GM18502 (cell line): ENCODE measurements around the gene TYMS.

Experiments
- ATAC-seq: cut with Tn5 transposase; IDR thresholded peaks from one replicate; pipeline ENCODE4 v1.9.1; 2021; ENCODE audit warnings: mild to moderate bottlenecking; ENCODE audit not compliant: unreplicated experiment, poor library complexity

Gene TYMS

DNA sequence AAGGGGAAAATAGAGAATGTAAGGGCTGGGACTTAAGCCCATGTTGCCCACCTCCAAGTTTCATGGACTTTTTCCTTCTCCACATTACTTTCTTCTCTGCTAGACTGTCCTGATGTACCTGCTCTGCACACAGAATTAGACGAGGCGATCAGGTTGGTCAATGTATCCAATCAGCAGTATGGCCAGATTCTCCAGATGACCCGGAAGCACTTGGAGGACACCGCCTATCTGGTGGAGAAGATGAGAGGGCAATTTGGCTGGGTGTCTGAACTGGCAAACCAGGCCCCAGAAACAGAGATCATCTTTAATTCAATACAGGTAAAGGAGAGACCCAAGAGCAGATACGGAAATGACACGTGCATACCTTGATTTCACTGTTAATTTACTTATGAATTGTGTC lies 16.2 kb upstream of the TYMS start:
- no peak for ATAC-seq

DNA sequence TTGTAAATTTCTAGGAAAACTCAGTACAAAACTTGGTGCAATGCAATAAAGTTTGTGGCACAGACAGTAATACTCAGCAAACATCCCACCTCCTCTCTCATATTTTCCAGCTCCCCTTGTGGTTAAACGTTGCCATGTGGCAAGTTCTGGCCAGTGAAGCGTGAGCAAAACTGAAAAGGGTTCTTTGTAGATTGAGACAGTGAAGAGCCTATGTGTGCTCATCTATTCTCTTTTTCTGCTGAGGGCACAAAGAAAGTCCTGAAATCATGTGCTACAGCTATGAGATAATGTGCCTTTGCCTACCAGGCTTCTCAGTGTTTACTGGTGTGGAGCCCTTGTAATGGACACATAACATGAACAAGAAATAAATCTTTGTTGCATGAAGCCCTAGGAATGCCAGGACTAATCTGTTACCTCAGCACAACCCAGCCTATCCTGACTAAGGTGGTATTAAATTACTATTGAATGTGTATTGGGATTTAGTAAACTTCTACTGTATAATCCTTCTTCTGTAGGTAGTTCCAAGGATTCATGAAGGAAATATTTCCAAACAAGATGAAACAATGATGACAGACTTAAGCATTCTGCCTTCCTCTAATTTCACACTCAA lies 13.0 kb upstream of the TYMS start:
- ATAC-seq, result no peak

DNA sequence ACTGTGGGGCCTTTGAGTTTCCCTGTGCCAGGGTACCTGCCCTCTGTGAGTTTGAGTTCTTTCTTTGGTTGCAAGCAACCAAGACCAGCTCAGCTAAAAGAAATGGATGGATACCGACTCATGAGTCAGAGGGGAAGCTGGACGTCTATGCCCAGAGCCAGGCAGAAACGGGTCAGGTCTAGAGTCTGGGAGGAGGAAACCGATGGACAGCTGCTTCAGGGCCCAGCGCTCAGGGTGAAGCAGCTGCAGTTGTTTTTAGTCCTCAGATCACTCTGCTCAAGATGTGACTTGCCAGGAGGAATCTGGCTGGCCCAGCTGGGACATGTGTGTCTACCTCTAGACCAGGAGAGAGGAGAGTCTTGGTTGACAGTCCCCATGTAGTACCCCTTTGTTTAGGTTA lies 10.1 kb upstream of the TYMS start:
- no peak for ATAC-seq

DNA sequence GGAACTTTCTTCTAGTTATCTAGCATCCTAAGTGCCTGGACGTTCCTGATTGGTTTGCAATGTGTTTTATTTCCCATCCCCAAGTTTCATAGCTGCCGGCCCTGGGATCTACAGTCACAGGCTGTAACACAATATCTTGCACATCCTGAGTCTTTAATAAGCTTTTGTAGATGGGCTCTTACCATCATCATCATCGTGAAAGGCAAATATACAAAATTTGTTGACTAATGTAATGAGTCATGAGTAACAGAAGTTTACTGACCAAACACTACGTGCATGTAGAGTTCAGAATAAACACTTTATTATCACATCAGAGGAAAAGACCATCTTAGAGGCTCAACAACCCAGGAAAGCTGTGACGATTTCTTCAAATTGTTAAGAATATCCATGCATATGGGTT lies 8.1 kb upstream of the TYMS start:
- no peak for ATAC-seq

DNA sequence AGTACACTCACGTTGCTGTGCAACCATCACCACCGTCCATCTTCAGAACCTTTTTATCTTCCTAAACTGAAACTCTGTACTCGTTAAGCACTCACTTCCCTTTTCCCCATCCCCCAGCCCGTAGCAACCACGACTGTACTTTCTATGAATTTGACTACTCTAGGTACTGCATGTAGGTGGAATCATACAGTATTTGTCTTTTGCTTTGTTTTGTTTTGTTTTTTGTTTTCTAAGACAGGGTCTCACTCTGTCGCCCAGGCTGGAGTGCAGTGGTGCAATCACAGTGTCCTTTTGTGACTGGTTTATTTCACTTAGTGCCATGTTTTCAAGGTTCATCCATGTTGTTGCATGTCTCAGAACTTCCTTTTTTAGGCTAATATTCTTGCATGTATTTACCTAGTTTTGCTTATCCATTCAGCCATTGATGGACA lies 7.0 kb upstream of the TYMS start:
- ATAC-seq, result peak; percentile 98

DNA sequence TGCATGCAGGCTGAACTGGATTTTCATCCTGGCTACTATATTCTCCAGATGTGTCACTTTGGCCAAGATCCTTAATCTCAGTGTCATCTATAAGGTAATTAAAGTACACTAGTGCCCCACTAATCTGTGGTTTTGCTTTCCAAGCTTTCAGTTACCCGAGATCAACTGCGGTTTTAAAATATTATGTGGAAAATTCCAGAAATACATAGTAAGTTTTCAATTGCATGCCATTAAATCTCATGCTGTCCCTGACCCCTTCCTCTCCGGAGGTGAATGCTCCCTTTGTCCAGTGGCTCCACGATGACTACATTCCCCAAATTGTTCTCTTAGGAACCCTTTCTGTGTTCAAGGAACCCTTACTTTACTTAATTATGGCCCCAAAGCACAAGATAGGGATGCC lies 5.3 kb upstream of the TYMS start:
- no peak for ATAC-seq

DNA sequence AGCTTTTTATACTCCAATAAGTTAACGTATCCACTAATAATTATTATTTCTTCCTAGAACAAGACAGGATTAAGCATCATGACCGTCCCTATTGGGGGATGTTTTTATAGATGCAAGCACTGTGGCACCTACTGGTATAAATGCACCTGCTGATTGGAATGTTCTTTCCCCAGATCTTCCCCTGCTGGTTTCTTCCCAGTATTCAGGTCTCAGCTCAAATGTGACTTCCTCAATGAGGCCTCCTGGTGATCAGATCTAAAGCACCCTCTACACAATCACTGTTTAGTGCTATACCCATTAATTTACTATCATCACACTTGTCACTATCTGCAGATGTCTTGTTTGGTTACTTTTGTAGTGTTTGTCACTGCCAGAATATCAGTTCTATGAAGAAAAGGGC lies 3.9 kb upstream of the TYMS start:
- ATAC-seq, result no peak

DNA sequence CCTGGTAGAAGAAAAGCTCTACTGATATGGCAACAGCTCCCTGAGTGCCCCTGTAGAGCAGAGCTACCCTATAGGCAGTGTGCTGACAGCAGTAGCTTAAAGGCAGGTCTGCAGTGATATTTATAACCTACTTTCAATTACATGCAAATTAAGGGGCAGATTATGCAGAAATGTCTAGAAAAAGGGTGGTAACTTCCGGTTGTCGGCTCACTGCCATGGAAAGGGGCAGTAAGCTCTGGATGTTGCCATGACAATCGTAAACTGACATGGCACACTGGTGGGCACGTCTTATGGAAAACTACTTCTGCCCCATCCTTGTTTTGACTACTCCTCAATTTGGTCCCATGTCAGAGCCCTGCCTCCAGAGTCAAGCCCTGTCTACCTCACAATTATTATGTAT lies 2.9 kb upstream of the TYMS start:
- no peak for ATAC-seq

DNA sequence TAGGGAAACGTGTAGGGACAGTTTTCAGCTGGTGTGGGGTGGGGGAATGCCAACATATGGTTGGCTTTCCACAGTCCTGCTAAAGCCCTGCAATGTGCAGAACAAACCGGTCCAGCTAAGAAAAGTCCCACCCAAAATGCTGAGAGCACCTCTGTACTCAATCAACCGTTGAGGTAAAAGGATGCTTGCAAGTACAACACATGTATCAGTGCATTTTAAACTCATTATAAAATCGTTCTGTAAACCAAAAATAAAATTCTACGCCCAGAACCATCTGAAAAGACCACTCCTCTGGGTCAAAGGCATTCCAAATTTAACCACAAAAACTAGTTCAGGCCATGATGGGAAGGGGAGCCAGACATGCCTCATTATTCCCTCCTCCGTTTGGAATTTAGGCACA lies 2.0 kb upstream of the TYMS start:
- no peak for ATAC-seq

DNA sequence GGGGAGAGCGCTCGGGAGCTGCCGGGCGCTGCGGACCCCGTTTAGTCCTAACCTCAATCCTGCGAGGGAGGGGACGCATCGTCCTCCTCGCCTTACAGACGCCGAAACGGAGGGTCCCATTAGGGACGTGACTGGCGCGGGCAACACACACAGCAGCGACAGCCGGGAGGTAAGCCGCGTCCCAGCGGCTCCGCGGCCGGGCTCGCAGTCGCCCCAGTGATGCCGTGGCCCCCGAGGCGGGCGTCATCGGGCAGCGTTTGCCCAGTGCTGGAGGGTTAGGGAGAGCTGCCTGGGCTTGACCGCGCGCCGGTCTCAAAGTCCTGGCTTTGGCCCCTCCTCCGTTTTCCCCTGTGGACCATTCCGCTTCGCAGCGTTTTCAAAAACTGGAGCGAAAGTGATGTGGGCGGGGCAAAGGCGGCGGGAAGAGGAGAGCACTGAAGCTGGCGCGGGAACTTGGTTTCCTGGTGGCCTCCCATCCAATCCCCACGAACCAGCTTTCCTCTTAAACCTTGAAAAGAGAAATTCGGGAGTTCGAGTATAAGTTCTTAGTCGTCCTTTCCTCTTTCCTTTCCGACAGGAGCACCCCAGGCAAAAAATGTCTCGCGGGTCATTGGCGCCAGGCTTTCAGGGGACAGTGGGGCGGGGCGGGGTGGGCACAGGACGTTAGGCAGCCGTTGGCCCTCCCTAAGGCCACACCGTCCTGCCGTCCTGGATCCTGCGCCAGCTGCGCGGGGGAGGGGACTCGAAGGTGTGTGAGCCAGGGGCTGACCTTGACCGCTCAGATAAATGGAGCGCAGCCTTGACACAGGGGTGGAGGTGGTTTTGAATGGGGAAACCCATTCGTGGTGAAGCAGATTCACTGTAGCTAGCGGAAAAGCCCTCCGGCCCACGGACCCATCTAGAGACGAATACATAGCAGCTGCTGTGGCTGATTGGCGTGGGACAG lies 821 bp downstream of the TYMS start:
- ATAC-seq, result peak; percentile 66

DNA sequence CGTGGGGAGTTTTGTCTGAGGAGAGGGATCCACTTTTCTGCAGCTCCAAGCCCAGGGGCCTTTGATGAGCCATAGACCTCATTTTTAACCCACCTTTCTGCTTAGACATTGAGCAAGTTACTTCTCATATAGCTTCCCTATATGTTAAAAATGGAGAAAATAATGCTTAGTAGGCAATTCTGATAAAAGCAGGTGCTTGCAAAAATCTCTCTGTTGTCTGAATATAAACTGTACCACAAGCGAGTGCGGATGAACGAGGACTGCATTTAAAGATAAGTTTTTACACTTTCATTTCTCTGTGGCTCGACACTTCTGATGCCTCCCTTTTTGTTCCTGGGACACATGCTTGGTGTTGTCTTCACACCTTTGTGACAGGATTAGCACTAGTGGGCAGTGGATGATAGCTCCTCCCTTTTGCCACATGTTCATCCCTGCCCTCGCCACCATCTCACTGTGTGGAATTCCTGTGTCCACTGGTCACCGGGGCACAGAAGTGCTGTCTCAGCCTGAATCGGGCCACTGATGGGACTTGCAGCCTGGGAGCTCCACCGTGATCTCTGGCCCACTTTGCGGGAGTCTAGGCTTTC lies 1.6 kb downstream of the TYMS start:
- no peak for ATAC-seq

DNA sequence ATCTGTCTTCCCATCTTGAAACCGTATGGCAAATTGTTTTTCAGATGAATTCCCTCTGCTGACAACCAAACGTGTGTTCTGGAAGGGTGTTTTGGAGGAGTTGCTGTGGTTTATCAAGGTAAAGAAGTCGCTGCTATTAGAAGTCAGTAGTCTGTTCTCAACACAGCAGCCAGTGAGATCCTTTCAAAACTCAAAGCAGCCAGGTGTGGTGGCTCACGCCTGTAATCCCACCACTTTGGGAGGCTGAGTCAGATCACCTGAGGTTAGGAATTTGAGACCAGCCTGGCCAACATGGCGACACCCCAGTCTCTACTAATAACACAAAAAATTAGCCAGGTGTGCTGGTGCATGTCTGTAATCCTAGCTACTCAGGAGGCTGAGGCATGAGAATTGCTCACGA lies 2.1 kb downstream of the TYMS start:
- no peak for ATAC-seq

DNA sequence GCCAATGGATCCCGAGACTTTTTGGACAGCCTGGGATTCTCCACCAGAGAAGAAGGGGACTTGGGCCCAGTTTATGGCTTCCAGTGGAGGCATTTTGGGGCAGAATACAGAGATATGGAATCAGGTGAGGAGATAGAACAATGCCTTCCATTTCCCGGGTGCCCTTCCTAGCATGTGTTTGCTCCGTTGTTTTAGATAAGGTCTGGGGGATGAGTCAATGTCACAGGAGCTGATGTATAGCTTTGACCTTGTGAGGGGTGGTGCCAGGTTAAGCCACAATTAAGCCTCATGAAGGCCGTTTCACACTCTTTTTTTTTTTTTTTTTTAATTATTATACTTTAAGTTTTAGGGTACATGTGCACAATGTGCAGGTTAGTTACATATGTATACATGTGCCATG lies 4.7 kb downstream of the TYMS start:
- ATAC-seq, result no peak

DNA sequence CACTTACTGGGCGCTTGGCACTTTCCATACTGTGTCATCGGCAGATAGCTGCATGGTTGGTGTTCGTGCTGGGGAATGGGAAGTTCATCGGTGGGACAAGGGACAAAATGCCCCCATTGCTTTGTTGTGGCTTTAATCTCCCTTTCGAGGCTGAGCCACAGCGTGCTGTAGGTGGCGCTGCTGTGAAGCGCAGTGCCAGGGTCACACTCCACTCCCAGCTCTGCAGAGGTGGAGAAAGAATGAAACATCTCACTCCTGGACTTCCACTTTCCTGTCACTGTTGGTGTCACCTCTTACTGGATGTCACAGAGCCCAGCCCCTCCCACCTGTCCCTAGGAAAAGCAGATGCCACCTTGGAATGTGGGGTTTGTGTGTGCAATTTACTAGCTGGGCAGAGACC lies 8.7 kb downstream of the TYMS start:
- no peak for ATAC-seq

DNA sequence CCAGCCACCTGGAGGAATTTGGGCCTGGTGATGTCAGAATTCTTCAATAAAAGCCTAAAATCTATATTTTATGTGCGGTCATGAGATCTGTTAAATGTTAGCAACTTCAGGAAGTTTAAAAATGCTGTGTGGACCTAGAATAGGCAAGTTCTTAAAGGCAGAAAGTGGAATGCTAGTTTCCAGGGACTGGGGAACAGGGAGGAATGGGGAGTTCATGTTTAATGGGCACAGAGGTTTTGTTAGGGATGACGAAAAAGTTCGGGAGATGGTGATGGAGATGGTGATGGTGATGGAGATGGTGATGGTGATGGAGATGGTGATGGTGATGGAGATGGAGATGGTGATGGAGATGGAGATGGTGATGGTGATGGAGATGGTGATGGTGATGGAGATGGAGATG lies 9.2 kb downstream of the TYMS start:
- ATAC-seq, result no peak

DNA sequence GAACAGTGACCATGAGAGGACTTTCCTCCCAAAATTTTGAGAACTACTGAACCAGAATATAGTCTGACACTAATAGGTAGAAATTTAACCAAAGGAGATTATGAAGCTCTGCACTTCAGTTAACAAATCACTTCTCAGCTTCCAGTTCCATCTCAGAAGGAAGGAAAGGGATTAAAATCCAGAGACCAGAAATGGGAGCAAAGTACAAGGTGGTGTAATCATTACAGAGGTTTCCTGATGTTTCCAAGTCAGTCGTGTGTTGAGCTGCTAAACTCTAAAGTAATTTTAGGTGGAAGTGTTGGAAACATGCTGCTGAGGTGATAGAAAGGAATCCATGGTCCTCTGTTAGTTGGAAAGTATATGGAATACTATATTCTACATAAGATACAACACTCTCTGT lies 10.8 kb downstream of the TYMS start:
- ATAC-seq, result no peak

DNA sequence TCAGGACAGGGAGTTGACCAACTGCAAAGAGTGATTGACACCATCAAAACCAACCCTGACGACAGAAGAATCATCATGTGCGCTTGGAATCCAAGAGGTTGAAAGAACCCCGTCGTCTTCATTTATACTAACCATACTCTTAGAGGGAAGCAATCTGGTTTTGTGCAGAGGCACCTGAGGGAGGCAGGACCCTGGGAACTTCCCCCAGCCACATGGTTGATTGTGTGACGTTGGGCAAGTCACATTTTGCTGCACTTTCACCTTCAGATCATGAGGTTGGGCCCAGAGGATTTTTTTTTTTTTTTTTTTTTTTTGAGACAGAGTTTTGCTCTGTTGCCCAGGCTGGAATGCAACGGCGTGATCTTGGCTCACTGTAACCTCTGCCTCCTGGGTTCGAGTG lies 11.6 kb downstream of the TYMS start:
- ATAC-seq, result no peak

DNA sequence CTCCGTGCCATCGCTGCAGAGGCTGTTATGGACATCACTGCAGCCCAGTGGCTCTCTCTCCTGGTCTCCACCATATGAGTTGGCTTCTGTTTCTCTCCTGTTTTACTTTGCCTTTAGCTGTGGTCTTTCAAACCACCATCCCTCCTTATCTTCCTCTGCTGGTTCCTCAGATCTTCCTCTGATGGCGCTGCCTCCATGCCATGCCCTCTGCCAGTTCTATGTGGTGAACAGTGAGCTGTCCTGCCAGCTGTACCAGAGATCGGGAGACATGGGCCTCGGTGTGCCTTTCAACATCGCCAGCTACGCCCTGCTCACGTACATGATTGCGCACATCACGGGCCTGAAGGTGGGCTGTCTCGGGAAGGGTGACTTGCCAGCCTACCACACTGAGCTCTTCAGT lies 13.1 kb downstream of the TYMS start:
- no peak for ATAC-seq

DNA sequence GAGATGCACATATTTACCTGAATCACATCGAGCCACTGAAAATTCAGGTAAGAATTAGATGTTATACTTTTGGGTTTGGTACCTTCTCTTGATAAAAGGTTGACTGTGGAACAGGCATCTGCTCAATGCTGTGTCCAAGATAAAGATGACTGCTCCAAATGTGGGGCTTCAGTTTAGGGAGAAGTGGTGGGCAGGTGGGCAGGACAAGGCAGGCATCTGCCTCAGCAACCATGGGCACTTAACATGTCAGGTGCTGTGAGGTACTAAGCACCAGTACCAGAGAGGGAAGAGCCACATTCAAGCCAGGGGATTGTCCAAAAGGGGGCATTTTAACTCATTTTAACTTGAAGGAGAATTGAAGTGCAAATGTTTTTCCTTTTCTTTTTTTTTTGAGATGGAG lies 14.0 kb downstream of the TYMS start:
- ATAC-seq, result no peak

DNA sequence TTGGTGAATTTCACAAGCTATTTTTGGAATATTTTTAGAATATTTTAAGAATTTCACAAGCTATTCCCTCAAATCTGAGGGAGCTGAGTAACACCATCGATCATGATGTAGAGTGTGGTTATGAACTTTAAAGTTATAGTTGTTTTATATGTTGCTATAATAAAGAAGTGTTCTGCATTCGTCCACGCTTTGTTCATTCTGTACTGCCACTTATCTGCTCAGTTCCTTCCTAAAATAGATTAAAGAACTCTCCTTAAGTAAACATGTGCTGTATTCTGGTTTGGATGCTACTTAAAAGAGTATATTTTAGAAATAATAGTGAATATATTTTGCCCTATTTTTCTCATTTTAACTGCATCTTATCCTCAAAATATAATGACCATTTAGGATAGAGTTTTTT lies 15.9 kb downstream of the TYMS start:
- ATAC-seq, result no peak

DNA sequence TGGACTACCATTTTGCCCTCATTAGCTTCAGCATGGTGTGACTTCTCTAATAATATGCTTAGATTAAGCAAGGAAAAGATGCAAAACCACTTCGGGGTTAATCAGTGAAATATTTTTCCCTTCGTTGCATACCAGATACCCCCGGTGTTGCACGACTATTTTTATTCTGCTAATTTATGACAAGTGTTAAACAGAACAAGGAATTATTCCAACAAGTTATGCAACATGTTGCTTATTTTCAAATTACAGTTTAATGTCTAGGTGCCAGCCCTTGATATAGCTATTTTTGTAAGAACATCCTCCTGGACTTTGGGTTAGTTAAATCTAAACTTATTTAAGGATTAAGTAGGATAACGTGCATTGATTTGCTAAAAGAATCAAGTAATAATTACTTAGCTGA lies 16.3 kb downstream of the TYMS start:
- ATAC-seq, result no peak

DNA sequence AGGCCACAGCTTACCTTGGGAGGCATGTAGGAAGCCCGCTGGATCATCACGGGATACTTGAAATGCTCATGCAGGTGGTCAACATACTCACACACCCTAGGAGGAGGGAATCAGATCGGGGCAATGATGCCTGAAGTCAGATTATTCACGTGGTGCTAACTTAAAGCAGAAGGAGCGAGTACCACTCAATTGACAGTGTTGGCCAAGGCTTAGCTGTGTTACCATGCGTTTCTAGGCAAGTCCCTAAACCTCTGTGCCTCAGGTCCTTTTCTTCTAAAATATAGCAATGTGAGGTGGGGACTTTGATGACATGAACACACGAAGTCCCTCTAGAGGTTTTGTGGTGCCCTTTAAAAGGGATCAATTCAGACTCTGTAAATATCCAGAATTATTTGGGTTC lies 17.9 kb downstream of the TYMS start:
- no peak for ATAC-seq
